Stimulated activated CD8-positive, alpha-beta memory T cell treated with anti-CD3 and anti-CD28 coated beads, Interleukin-4, amount 100 ng/mL, for 48 hours (primary cell): ENCODE results near the gene FGF8.

Experiments used
- DNase-seq: peaks from one replicate; pipeline ENCODE4 v3.0.0-alpha.2; 2020

Gene FGF8

GRCh38 chr10:101768791-101769170 lies 7.1 kb downstream of the FGF8 start:
- DNase-seq: no peak

DNA sequence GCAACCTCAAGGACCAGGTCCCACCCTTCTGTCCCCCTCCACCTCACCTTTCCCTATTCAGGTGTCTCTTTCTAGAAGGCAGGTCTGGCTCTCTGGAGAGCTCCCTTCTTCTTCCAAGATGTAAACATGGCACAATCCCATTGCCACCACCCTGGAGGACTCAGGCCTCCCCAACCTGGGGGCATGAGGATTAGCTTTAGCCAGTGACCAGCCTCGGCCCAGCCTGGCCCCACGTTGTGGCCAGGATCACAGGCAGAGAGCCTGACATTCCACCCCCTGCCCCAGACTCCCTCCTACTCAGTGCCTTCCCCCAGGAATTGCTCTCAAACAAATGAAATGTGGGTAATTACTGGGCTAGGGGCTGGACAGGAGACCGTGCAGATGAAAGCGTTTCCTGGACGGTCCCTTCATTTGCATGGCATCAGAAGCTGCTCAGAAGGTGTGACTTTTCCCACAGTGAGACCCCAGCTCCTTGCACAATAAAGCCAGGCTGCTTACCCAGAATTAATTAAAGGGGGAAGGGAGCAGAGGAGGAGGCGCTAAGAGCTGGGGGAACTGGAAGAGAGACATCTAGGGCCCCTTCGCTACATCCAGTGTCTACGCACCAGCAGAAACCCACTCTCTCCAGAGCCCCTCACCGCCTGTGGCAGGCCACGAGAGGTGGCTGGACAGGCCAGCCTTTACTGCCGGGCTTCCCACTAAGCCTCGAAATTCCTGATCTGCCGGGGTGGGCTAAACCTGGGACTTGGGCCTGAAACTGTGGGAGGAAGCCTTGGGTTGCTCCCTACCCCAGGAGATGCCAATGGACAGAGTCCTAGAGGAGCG lies 7.7 kb downstream of the FGF8 start:
- DNase-seq: no peak

DNA sequence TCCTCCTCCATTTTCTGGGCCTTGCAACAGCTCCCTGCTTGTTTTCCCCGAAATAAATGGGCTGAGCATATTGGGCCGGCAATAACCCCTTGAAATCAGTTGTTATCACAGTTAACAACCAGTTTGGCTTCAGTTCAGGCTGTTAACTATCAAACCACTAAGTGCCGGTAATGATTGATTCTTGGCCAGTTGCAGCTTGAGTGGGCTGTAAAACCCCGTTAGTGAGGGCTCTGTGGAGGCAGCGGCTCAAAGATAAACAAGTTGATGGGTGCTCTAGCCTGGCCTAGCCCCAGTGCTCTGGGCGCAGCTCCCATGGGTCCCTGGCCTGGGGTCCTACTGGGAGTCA lies 8.3 kb downstream of the FGF8 start:
- DNase-seq: no peak

DNA sequence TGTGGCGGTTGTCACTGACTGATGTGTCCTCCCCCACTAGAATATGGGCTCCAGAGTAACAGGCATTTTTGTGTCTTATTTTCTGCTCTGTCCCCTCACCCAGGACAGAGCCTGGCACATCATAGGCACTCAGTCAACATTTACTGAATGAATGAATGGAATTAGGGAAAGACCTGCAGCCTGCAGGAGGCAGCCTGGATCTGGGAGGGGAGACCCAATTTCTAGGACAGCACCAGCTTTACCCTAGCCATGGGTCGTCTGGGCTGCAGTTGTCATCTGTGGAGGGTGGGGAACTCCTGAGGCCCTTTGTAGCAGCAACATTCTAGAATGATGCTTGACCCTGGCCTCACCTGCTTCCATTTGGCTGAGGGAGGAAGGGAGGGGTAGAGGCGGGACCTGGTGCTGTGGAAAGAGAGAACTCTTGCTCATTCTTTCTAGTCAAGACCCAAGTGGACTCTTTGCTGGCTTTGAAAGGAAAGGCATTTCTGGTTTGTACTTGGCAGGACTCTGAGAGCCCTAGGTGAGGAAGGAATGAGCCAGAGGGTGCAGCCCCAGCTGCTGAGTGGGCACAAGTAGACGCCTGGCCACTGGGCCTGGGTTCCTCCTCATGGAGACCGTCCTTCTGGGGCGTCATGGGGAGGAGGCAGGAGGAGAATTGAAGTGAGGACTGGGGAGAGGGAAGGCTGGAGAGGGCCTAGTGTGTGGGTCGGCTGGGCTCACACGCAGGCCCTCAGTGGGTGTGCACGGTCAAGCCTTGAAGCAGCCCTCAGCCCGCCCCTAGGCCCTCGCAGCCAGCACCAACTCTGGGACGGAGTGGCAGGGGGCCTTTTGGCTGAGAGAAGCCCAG lies 8.9 kb downstream of the FGF8 start:
- no peak for DNase-seq

GRCh38 chr10:101766306-101766705 lies 9.6 kb downstream of the FGF8 start:
- DNase-seq: no peak

DNA sequence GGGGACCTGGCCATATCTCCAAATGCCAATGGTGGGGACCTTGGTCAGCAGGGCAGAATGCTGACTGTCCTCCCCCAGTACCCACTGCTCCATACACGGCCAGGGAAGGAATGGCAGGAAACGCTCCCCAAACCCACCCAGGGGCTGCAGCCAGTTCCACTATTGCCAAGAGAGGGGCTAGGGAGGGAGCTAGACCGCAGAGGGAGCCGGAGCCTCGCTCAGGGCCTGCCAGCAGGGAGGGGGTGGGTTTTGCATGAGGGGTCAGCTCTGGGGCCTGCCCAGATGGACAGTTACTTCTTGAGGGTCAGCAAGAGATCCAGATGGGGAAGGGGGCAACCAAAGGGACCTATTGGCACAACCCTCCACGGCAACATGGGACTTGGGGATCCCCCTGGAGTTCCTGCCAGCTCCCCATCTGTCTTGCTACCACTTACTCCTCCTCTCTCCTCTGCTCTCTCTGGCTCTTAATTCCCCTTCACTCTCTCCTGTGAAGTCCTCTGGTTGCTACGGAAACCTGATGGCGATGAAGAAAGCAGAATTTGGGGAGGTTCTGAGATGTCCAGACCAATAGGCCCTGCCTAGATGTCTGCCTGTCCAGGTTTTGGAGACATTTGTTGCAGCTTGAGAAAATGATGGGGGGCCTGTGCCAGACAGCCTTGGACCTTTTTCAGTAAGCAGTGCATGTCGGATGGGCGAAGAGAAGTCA lies 12.6 kb downstream of the FGF8 start:
- no peak for DNase-seq

DNA sequence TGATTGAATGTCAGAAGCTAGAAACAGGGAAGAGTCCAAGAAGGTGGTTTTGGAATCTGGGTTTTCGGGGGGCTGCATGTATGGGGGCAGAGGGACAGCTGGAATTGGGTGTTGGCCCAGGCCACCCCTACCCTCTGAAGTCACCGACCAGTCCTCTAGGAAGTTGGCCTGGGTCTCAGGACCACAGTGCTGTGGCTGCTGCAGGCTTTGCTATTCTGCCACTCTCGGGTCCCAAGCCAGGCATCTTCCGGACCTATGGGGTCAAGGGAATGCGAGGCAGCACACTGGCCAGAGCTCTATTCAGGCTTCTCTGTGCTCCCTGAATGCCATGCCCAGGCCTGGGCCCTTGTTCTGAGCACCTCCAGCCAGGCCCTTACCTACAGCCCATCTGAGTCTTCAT lies 13.2 kb downstream of the FGF8 start:
- no peak for DNase-seq

- DNase-seq: no peak
Measured at GRCh38 chr10:101761226-101761625, 14.7 kb downstream of the FGF8 start.

DNA sequence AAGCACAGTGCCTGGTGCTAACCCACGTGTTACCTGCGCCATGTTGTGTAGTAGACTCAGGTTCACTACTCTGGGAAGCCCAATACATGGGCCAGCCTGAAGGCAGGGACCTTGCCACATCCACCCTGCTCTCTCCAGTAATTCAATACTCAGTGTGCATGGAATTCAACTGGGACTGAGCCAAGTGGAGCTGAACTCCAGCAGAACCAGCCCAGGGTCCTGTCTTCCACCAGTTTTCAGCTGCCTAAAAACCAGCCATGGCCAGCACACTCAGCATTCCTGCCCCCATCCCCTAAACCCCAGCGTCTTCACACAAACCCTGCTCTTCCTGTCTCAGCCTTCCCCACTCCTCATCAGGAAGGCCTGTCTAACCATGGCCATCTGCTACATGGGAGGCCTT lies 15.4 kb downstream of the FGF8 start:
- no peak for DNase-seq

DNA sequence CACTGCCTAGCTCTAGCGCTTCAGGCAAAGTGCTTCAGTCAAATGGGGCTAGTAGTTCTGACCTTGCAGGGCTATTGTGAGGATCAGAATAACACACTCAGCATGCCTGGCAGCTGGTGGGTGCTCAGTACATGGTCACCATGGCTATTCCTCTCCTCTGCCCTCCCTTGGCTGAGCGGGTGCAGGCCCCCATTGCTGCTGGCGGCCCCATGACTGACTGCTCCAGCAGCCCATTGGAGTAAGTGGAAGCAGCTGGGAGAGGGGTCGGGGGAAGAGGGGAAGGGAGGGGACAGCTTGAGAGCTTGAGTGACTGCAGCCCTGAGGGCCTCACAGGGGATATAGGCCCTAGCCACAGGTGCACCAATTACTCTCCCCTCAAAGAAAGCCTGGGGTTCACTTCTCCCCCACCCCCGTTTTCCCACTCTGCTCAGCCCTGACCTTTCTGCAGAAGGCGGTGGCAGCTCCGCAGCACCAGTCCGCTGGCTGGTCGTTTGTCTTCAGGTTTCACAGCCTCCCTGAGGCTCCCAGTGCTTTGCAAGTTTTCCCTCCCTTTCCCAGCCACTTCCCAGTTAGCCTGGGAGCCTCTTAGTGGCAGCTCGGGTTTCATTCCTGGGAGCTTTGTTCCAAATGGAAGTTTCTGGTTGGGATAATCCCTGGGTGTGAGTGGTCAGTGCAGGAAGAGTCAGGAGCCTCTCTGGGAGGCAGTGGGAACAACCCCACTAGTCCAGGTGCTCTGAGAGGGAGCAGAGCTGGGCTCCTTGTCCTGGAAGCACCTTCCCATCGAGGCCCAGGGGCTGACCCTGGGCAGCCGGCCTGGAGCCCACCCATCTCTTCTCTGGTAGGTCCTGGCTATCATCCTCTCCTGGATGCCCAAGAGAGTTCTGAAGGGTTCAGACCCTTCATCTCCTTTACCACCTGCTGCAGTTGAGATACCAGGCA lies 16.3 kb downstream of the FGF8 start:
- no peak for DNase-seq

GRCh38 chr10:101758858-101759257 lies 17.1 kb downstream of the FGF8 start:
- DNase-seq: no peak

GRCh38 chr10:101752241-101752640 lies 23.7 kb downstream of the FGF8 start:
- DNase-seq: no peak

DNA sequence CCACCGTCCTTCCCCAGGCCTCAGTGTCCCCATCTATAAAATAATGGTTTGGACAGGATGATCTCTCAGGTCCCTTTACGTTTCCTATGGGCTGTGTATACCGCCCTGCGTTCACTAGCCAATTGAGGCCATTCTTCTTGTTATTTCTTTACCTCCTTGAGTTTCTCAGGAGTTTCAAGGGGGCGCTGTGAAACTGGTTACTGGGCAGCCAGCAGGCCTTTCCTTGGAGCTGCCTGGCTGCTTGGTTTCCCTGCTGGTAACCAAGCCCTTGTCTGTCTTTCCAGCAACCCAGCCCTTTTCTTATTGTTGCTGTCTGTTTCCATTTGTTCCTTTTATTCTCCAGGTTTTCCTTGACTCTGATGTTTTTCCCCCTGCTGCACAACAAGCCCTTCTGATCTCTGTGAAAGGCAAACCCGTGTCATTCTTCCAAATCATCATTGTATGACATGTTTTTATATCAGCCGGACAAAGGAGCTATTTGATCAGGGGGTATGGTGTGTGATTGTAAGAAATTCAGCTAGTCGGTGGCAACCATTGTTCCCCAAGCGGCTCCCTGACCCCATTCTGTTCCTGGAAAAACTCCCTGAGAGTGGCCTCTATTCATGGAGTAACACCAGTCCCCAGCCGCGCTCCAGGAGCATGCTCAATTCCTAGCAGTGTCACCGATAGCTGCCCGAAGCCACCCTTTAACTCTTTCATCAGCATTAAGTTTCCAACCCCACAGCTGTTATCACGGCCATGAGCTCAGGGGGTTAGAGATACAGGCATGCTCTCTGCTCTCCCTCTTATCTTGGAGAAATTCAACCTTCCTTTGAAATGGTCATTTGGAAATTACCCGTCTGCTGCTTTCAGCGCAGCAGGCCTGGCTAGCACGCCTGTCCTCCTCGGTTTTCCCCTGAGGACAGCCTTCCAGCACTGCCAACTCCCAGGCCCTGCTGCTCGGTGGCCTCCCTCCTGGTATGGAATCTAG lies 26.6 kb downstream of the FGF8 start:
- no peak for DNase-seq

GRCh38 chr10:101748496-101748895 lies 27.4 kb downstream of the FGF8 start:
- no peak for DNase-seq

DNA sequence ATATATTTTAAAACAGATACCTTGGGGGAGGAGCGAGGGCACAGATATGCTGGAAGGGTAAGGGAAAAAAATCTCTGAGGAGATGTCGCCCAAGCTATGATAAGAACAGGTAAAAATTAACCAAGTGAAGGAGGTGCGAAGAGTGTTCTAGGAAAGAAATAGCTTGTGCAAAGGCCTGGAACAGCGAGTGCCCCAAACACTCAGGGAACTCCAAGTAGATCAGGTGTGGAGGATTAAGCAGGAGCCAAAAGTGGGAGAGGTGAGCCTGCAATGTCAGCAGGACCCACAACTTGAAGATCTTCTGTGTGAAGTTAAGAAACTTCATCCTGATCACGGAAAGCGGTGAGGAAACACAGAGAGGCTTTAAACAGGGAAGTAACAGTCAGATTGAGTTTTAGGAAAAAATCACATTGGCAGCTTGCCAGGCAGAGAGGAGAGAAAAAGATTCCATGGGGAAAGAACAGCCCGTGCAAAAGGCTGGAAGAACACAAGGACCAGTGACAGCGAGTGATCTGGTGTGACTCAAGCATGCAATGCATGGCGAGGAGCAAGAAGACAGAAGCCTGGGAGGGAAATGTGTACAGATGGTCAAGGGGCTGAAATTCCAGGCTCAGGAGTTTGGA lies 30.7 kb downstream of the FGF8 start:
- DNase-seq: no peak

DNA sequence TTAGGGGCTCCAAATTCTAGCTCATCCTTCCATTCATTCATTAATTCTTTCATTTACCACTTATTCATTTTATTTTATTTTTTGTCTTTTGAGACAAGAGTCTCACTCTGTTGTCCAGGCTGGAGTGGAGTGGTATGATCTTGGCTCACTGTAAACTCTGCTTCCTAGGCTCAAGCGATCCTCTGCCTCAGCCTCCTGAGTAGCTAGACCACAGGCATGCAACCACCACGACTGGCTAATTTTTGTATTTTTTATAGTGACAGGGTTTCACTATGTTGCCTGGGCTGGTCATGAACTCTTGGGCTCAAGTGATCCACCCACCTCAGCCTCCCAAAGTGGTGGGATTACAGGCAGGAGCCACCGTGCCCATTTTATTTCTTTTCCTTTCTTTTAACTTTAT lies 31.6 kb downstream of the FGF8 start:
- no peak for DNase-seq

DNA sequence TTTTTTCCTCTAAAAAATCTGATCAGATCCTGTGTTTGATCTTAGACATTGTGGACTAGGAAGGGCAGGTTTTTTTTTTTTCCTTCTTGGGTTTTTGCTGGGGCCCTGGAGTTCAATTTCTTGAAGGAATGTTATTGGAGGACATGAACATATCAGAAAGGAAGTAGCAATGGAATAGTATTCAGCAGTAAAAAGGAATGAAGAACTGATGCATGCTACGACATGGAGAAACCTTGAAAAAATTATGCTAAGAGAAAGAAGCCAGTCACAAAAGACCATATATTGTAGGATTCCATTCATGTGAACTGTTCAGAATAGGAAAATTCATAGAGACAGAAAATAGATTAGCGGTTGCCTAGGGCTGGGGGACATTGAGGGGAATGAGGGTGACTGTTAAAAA lies 34.0 kb downstream of the FGF8 start:
- no peak for DNase-seq

- DNase-seq: no peak
Measured at GRCh38 chr10:101736666-101737065, 39.2 kb downstream of the FGF8 start.

DNA sequence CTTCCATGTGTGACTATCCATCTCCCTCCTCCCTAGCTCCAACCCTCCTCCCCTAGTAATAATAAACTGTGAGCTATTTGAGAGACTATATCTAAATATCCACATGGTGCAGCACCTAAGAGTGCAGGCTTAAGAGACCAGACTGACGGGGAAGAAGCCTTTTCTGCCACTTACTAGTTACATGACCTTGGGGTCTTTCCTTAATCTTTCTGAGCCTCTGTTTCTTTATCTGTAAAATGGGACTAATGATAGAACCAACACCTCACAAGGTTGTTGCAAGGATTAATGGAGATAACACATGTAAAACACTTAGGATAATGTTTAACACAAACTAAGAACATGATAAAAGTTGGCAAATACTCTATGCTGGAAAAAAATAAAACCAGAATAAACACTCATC lies 43.8 kb downstream of the FGF8 start:
- no peak for DNase-seq

DNA sequence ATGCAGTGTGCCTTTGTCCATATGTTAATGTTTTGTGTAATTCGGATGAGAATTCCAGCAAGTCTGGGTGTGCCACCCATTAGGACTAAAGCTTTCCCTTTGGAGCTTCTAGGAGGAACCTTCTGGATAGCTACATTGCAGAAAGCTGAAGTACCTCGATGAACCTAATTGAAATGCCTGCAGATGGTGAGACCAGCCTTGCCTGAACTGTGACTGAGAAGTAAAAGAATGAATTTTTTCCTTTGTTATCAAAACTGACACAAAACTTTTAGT lies 49.9 kb downstream of the FGF8 start:
- no peak for DNase-seq
